Right cardiac atrium (tissue), 5 donors: ENCODE measurements around the gene CAMTA1. TPM values are rescaled to one million over a fixed set of nuclear protein-coding genes. Genes with fewer than 3 reads are reported as not detected.

Experiments
- ATAC-seq, 2 donors: fragments of 200-7000 bp; cut with Tn5 transposase; one replicate each; pipeline versions ENCODE4 v1.8.0 to v1.9.1; 2020; ENCODE audit warnings: moderate library complexity in 2 of 2, mild to moderate bottlenecking in 1 of 2
- DNase-seq, 3 donors: peaks; one replicate each; pipeline ENCODE4 v3.0.0-alpha.2; 2020
- H3K27ac ChIP-seq: one replicate; pipeline ENCODE4 v1.5.1; 2013; ENCODE audit warnings: mild to moderate bottlenecking, low read length, control low read depth, moderate library complexity
- H3K27me3 ChIP-seq: one replicate; pipeline ENCODE4 v1.6.1; 2013; ENCODE audit not compliant: control insufficient read depth, insufficient read depth
- H3K4me1 ChIP-seq: one replicate; pipeline ENCODE4 v1.6.1; 2013; ENCODE audit warnings: low read length; ENCODE audit not compliant: control insufficient read depth, insufficient read depth
- H3K4me3 ChIP-seq: one replicate; pipeline ENCODE4 v1.5.1; 2013; ENCODE audit warnings: low read length, control low read depth
- H3K9me3 ChIP-seq: one replicate; pipeline ENCODE4 v1.6.1; 2013; ENCODE audit warnings: low read length; ENCODE audit not compliant: control insufficient read depth
- WGBS: extraction: QIAGEN DNeasy Blood & Tissue Kit; methylation state at CpG from one replicate; pipeline ENCODE4 v1.1.7; 2013; 5-methylcytosine and 5-hydroxymethylcytosine counted together
- intact Hi-C, 4 donors: fragments of 100-400 bp; cut with DNase I; formaldehyde crosslinking; loops; one replicate each; pipeline versions ENCODE4 v1.11.0 to v1.14.0; 2022 to 2023
- polyA plus RNA-seq: library from polyadenylated mRNA; stranded (reverse); fragments of 200-250 nt; gene quantifications from one replicate; pipeline ENCODE4 v1.2.3, GENCODE V29; 2013
- total RNA-seq, 4 donors: library from RNA; stranded (reverse); fragmentation: NEBNext Ultra II Directional; extraction: Animal tissue kit (Norgen Biotek cat#: 25700); gene quantifications; one replicate each; pipeline ENCODE4 v1.2.1, GENCODE V29; 2021
- donor health status: healthy with polysubstance abuse.
- donor health status: DM: no; HTN: yes; CAD: no.
- donor health status: DM: no; HTN: no; CAD: no.
- donor health status: DM: no; HTN: yes; CAD: no; lungs with severe emphysema.
- donor health status: DM: yes; HTN: yes; CAD: no.

CAMTA1 gene
- total and polyA plus RNA-seq, 5 donors: 155 to 334 (median 164) TPM

DNA sequence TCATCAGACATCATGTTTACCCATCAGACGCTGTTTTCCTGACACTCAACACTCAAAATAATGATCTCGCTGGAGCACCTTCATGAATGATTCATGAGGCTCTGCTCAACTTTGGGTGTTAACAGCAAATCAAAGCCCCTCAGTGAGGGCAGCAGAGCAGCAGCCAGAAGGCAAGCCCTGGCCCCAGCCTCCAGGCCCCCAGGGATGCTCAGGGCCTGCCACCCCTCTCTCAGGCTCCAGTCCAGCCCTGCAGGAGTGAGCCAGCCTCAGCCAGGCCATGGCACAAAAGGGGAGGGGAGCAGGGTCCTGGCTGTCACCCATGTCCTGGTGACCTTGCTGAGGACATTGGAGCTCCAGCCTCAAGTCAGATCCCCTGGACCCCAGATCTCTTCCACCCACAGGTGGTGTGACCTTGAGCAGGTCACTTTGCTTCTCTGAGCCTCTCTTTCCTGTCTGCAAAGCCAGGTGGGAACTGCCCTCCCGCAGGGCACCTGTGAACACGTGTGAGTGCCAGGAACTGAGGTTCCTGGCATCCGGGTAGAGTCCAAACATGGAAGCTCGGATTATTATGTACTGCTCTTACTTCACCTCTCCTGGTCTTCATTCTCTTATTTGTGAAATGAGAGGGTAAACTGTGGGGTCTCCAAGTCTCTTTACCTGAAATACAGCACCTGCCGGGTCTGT, 824.2 kb downstream of the CAMTA1 start:
- ATAC-seq (no peak), DNase-seq (no peak)
- Histone ChIP-seq H3K9me3 (no peaks in the 10 kb centered on the region), H3K27me3 (no peaks in the 10 kb centered on the region), H3K27ac (no peak overlapping the region), H3K4me3 (no peak overlapping the region), H3K4me1 (no peaks in the 10 kb centered on the region)
- intact Hi-C loops: no loop called here
- 85% methylated on average over 7 of the region's 7 CpGs for WGBS

DNA sequence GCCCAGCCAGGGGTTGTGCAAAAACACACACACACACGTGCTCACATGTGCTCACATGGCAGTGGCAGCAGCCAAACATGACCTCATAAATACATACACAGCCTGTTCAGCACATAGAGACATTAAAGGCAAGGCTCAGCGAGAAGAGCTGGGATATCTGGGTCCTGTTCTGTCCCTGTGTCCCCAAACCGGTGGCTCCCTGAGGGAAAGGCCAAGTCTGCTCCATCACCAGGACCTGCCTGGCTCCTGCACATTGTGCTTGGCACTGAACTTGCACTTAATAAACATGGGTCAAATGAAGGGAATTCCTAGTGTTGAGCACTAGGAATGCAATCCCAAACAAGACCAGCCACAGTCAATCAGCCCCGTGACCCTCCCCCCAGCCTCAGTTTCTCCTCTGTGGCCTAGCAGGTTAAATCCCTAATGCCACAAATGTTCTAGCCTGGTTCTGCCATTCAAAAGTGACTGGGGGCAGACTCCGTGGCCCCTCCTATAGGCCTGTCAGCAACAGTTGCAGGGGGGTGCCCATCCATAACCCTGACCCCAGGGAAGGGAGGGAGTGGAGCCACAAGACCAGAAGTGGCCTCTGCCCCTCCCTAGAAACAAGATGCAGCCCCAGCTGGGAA, 825.0 kb downstream of the CAMTA1 start:
- no peak overlapping the region for H3K27ac ChIP-seq
- H3K4me3 ChIP-seq: no peak overlapping the region
- H3K4me1 ChIP-seq: no peaks in the 10 kb centered on the region
- no peaks in the 10 kb centered on the region for H3K27me3 ChIP-seq
- DNase-seq (peak in 1 of 3 donors; percentile 24), ATAC-seq (no peak)
- H3K9me3 ChIP-seq: no peaks in the 10 kb centered on the region
- 78% methylated on average over 5 of the region's 5 CpGs for WGBS
- intact Hi-C loops: no loop called here

DNA sequence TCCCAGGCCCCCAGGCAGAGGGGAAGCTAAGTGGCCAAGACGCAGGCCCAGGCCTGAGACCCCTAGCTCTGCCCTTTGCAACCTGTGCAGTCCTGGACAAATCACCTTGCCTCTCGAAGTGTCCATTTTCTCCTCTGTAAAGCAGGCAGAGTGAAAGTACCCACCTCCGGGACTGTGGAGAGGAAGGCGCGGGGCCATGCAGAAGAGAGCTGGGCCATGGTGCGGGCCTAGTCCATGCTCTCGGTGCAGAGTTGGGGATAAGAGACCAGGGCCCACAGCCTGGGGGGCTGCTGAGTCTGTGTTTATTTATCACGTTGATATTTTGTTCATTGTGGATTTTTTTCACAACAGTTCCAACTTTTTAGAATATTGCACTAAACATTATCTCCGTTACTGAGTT, 825.7 kb downstream of the CAMTA1 start:
- 90% methylated on average over 9 of the region's 9 CpGs for WGBS
- Histone ChIP-seq H3K27ac (no peak overlapping the region), H3K9me3 (no peaks in the 10 kb centered on the region), H3K4me1 (no peaks in the 10 kb centered on the region), H3K4me3 (no peak overlapping the region), H3K27me3 (no peaks in the 10 kb centered on the region)
- ATAC-seq (no peak), DNase-seq (peak in 1 of 3 donors; percentile 22)
- intact Hi-C loops: no loop called here

DNA sequence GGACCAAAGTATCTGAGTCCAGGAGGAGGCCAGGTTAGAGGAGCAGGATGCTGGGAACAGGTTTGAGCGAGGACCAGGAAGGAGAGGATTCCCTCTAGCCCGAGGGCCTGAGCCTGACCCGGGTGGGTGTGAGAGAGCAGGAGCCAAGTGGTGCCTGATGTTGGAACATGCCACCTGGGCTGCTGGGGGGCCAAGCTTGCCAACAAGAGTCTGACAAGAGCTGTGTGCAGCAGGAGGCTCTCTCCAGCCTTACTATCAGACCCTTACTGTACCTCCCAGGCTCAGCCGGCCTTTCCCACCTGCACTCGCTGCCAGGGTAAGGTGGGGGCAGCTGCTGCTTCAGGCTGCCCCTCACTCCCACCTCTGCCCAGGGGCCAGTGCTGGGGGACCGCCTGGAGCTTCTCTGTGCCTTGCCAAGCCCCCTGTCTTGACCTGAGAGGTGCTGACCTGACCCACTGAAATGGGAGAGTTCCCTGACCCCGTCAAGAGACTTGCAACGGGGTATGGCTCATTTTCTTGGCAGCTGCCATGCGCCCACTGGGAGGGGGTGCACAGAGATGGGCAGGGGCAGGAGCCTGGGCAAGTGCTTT, 826.3 kb downstream of the CAMTA1 start:
- WGBS: 84% methylated on average over 9 of the region's 9 CpGs
- Histone ChIP-seq H3K27ac (no peak overlapping the region), H3K4me1 (no peaks in the 10 kb centered on the region), H3K27me3 (no peaks in the 10 kb centered on the region), H3K4me3 (no peak overlapping the region), H3K9me3 (no peaks in the 10 kb centered on the region)
- intact Hi-C loops: no loop called here
- DNase-seq: peak in 1 of 3 donors; percentile 18
- no peak for ATAC-seq

DNA sequence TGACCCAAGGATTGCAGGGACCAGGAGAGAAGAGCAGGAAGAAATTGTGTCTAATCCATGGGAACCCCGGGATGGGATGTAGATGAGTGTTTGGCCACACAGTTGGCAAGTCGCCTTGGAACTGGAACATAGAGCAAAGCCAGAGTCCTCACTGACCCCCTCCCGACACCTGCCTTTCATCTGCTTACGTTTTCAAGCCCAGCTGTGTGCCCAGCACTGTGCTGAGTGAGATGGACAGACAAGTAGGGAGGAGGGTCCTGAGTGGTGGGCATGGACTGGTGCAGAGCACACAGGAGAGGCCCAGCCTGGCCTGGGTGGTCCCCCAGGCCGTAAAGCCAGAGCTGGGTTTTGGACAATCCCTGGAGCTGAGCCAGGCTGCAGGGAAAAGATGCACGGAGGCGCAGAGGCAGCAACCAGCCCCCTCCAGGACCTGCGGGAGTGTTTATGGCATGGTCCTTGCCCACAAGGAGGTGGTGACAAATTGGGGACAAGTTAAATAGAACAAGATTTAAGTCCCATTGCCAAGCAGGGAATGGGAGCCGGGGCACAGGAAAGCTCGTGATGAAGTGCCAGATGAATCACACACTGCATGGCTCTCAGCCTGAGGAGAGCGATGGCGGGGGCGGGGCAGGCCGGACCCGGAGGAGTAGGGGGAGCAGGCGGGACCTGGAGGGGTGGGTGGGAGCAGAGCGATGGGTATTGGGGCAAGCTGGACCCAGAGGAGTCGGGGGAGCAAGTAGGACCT, 828.0 kb downstream of the CAMTA1 start:
- Histone ChIP-seq H3K4me3 (no peak overlapping the region), H3K27ac (peak overlapping the region; percentile 47), H3K4me1 (peaks cover 3% of the 10 kb centered on the region), H3K9me3 (no peaks in the 10 kb centered on the region), H3K27me3 (no peaks in the 10 kb centered on the region)
- intact Hi-C loops: no loop called here
- WGBS: 62% methylated on average over 18 of the region's 18 CpGs
- ATAC-seq (peak; percentile 54 to 61), DNase-seq (peak; percentile 33 to 73 (median 63))

DNA sequence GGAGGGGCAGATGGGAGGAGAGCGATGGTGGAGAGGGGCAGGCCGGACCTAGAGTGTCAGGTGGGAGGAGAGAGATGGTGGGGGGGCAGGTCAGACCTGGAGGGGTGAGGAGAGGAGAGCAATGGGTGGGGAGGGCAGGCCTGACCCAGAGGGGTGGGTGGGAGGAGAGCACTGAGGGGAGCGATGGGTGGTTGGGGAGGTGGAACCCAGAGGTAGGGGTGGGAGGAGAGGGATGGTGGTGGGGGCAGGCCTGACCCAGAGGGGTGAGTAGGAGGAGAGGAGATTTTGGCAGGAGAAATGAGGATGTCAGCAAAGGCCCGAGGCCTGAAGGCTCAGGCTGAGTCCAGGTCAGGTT, 828.6 kb downstream of the CAMTA1 start:
- DNase-seq (no peak), ATAC-seq (peak in 1 of 2 donors; percentile 3)
- H3K9me3 ChIP-seq: no peaks in the 10 kb centered on the region
- intact Hi-C loops: no loop called here
- peak overlapping the region; percentile 65 for H3K27ac ChIP-seq
- no peaks in the 10 kb centered on the region for H3K27me3 ChIP-seq
- 71% methylated on average over 4 of the region's 4 CpGs for WGBS
- H3K4me3 ChIP-seq: no peak overlapping the region
- peaks cover 3% of the 10 kb centered on the region for H3K4me1 ChIP-seq

DNA sequence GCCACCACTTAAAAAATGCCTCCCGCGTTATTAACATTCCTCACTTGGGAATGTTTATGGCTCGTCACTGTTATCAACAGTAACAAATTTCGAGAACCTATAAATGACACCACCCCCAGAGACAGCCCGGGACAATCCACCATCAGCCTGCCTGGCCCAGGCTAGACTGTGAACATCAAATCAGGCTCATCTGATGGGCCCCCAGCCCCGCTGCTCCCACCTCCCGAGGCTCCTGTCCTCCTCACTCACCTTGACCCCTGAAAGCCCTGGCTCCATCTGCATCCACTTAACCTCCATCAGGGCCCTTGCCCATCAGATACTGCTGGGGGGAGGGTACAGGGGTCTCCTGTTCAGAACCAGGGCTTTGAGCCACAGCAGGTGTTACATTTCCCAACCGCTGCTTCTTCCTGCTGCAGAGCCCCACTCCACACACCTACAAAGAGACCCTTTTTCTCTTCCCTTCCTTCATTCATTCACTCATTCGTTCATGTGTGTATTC, 829.4 kb downstream of the CAMTA1 start:
- intact Hi-C loops: no loop called here
- Histone ChIP-seq H3K27ac (peak overlapping the region; percentile 53), H3K9me3 (no peaks in the 10 kb centered on the region), H3K4me1 (peaks cover 3% of the 10 kb centered on the region), H3K4me3 (no peak overlapping the region), H3K27me3 (no peaks in the 10 kb centered on the region)
- peak in 1 of 3 donors; percentile 20 for DNase-seq
- WGBS: 42% methylated on average over 9 of the region's 9 CpGs
- peak; percentile 27 to 29 for ATAC-seq

DNA sequence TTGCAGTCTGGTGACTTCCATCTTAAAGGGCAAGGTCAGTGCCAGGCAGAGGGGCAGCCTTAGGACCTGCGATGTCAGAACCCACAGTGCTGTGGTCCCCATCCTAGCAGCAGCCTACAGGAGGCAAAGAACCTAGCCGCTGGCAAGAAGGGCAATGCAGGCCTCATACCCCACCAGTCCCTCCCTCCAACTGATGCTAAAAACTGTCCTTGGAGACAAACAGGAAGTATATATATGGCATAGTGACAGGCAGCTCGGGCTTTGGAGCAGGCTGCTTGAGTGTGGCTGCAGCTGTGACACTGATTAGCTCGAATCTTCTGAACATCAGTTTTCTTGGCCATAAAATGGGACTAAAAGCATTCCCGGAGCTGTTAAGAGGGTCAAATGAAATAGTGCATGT, 829.9 kb downstream of the CAMTA1 start:
- 52% methylated on average over 5 of the region's 5 CpGs for WGBS
- no peak overlapping the region for H3K4me3 ChIP-seq

DNA sequence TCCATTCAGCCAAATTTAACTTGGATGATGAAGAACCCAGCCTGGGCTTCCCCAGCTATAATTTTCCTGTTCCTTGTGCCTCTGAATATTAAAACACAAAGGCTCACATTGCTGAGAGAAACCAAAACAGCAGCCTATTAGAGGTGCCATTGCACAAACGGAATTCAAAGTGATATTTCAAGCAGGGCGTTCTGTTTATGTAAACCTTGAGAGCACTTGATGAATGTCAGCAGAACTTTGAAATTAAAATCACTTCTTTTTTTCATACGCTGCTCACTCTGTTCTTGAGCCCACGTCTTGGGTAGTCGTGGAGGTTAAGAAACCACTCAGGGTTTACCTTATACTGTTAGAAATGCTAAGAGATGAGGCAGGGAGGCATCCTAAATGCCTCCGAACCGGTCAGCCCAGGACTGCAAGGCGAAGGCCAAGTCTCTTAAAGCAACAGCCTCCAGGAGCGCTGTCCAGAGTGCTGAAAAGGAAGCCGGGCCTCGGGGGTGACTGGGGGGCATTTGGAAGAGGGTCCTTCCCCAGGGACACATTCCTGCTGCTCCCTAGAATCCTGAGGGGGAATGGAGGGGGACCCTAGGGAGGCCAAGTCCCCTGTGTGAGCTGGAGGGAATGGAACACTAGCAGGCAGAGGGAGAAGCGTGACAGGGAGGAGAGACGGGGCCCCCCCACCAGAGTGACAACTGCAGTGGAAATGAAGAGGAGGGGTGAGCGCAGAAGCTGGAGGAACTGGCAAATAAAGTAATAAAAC, 831.0 kb downstream of the CAMTA1 start:
- Histone ChIP-seq H3K27me3 (no peaks in the 10 kb centered on the region), H3K4me3 (no peak overlapping the region), H3K4me1 (peaks cover 3% of the 10 kb centered on the region), H3K9me3 (no peaks in the 10 kb centered on the region), H3K27ac (peak overlapping the region; percentile 80)
- intact Hi-C loops: no loop called here
- peak; percentile 46 to 83 (median 83) for DNase-seq
- 25% methylated on average over 14 of the region's 14 CpGs for WGBS
- ATAC-seq: peak; percentile 36 to 52

More for the DNA sequence above, 829.9 kb downstream of the CAMTA1 start:
- no peak for ATAC-seq
- intact Hi-C loops: no loop called here
- Histone ChIP-seq H3K4me1 (peaks cover 3% of the 10 kb centered on the region), H3K9me3 (no peaks in the 10 kb centered on the region), H3K27me3 (no peaks in the 10 kb centered on the region), H3K27ac (peak overlapping the region; percentile 53)
- no peak for DNase-seq

DNA sequence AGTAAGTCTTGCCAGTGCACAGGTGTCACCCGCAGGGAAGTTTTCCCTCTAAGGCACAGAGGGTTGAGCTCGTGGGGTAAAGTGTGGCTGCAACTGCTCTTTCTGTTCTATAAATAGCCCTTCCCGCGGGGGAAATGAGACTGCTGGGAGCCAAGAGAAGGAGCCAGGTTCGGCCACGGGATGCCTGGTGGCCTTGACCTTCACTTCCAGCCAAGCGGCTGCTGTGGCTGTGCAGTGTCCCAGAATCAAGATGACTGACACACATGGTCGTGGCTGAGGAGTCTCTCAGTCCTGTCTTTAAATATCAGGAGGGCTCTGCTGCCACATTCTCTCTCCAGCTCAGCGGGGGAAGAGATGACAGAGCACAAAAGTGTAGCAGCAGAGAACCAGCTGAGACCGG, 831.7 kb downstream of the CAMTA1 start:
- intact Hi-C loops: no loop called here
- no peaks in the 10 kb centered on the region for H3K9me3 ChIP-seq
- peak; percentile 36 to 83 (median 77) for DNase-seq
- H3K27me3 ChIP-seq: no peaks in the 10 kb centered on the region
- H3K27ac ChIP-seq: peak overlapping the region; percentile 80
- H3K4me1 ChIP-seq: peaks cover 6% of the 10 kb centered on the region
- ATAC-seq: peak; percentile 65 to 68
- 28% methylated on average over 10 of the region's 10 CpGs for WGBS
- H3K4me3 ChIP-seq: no peak overlapping the region
